ENCODE measurements around the gene ALDOC.
"Not testable (repeated sequence)": the region's sequence is repeated elsewhere in the genome, so short reads cannot be mapped to it uniquely, and the experiment has no call there.

ALDOC gene

GRCh38 chr17:28580959-28581358, 4.3 kb upstream of the ALDOC start:
- DNase-seq: no peak

GRCh38 chr17:28579526-28579925, 2.8 kb upstream of the ALDOC start:
- no peak for DNase-seq

GRCh38 chr17:28578246-28579195, 1.8 kb upstream of the ALDOC start:
- no peak for DNase-seq

- DNase-seq: no peak
These were observed 750 bp upstream of the ALDOC start for GRCh38 chr17:28577466-28577824.

GRCh38 chr17:28576016-28576415, 679 bp downstream of the ALDOC start:
- DNase-seq: not testable (repeated sequence)

- no peak for DNase-seq
These were observed 1.4 kb downstream of the ALDOC start for GRCh38 chr17:28575126-28575795.

GRCh38 chr17:28574526-28574925, 2.2 kb downstream of the ALDOC start:
- DNase-seq: no peak

GRCh38 chr17:28573966-28574480, 2.7 kb downstream of the ALDOC start:
- DNase-seq: no peak

- DNase-seq: no peak
These were observed 3.2 kb downstream of the ALDOC start for GRCh38 chr17:28573521-28573920.

- DNase-seq: no peak
These were observed 3.7 kb downstream of the ALDOC start for GRCh38 chr17:28573040-28573380.

- no peak for DNase-seq
These were observed 4.2 kb downstream of the ALDOC start for GRCh38 chr17:28572259-28573039.

- DNase-seq: peak; percentile 90
These were observed 5.2 kb downstream of the ALDOC start, which contains the start of gene PIGS for GRCh38 chr17:28571361-28572122. PIGS (minus strand) TSS chr17:28571524; CDS start chr17:28571496, 28 bp downstream.

- peak; percentile 50 for DNase-seq
These were observed 5.9 kb downstream of the ALDOC start for GRCh38 chr17:28570716-28571360.

- no peak for DNase-seq
These were observed 7.2 kb downstream of the ALDOC start for GRCh38 chr17:28569446-28569845.

GRCh38 chr17:28567604-28568003, 9.1 kb downstream of the ALDOC start:
- no peak for DNase-seq

GRCh38 chr17:28563475-28563874, 13.2 kb downstream of the ALDOC start:
- no peak for DNase-seq

- DNase-seq: no peak
These were observed 21.7 kb downstream of the ALDOC start for GRCh38 chr17:28555022-28555421.

GRCh38 chr17:28554565-28554964, 22.1 kb downstream of the ALDOC start:
- no peak for DNase-seq

- no peak for DNase-seq
These were observed 23.6 kb downstream of the ALDOC start for GRCh38 chr17:28553000-28553505.

- peak; percentile 70 for DNase-seq
These were observed 24.3 kb downstream of the ALDOC start, which contains the start of gene UNC119 for GRCh38 chr17:28552176-28552999. UNC119 (minus strand) TSS chr17:28552624; CDS start chr17:28552557, 67 bp downstream.
